ENCODE measurements around the gene PKD1L1. TPM values are rescaled to one million over a fixed set of nuclear protein-coding genes. Genes with fewer than 3 reads are reported as not detected.

Gene PKD1L1
- total RNA-seq, 2 experiments from 2014 or later, result 0.08 to 0.12 TPM

- POLR2A ChIA-PET, result no interaction called here
- no peak for DNase-seq
- H3K27me3 Mint-ChIP-seq, result no peaks in the 10 kb centered on the region
- H3K27ac Mint-ChIP-seq, result no peak overlapping the region
- CTCF ChIA-PET, result interaction anchor here (1.0 to 1.8 kb wide), 2 partner anchors 169 to 214 kb away, joined by 3 to 5 read pairs; no protein-coding TSS in a partner anchor
- no peaks in the 10 kb centered on the region for H3K9me3 Mint-ChIP-seq
- no peaks in the 10 kb centered on the region for H3K36me3 Mint-ChIP-seq (ENCODE audit: low read depth)
- H3K4me1 Mint-ChIP-seq, result peaks cover 9% of the 10 kb centered on the region
- H3K4me3 Mint-ChIP-seq, result no peak overlapping the region
Measured at GRCh38 chr7:47941136-47941844, 7.0 kb downstream of the PKD1L1 start.

- Mint-ChIP-seq H3K27ac (no peak overlapping the region), H3K4me3 (no peak overlapping the region), H3K4me1 (peaks cover 9% of the 10 kb centered on the region), H3K27me3 (no peaks in the 10 kb centered on the region), H3K36me3 (ENCODE audit: low read depth) (no peaks in the 10 kb centered on the region), H3K9me3 (no peaks in the 10 kb centered on the region)
- POLR2A ChIA-PET, result no interaction called here
- CTCF ChIA-PET, result interaction anchor here (0.6 to 1.8 kb wide), 4 partner anchors 10 to 214 kb away, joined by 3 to 5 read pairs (median 3); no protein-coding TSS in a partner anchor
- no peak for DNase-seq
Measured at GRCh38 chr7:47940088-47941013, 7.9 kb downstream of the PKD1L1 start.

- H3K27me3 Mint-ChIP-seq, result no peaks in the 10 kb centered on the region
- CTCF ChIA-PET, result no interaction called here
- POLR2A ChIA-PET, result no interaction called here
- H3K4me3 Mint-ChIP-seq, result no peak overlapping the region
- no peaks in the 10 kb centered on the region for H3K36me3 Mint-ChIP-seq (ENCODE audit: low read depth)
- H3K9me3 Mint-ChIP-seq, result no peaks in the 10 kb centered on the region
- H3K27ac Mint-ChIP-seq, result no peak overlapping the region
- no peak for DNase-seq
- H3K4me1 Mint-ChIP-seq, result peaks cover 9% of the 10 kb centered on the region
Measured at GRCh38 chr7:47939425-47940036, 8.7 kb downstream of the PKD1L1 start.

- H3K9me3 Mint-ChIP-seq, result no peaks in the 10 kb centered on the region
- no peaks in the 10 kb centered on the region for H3K36me3 Mint-ChIP-seq (ENCODE audit: low read depth)
- H3K27me3 Mint-ChIP-seq, result no peaks in the 10 kb centered on the region
- H3K4me1 Mint-ChIP-seq, result peaks cover 9% of the 10 kb centered on the region
- CTCF ChIA-PET, result interaction anchor here (1.2 kb wide), 1 partner anchor 183 kb away, joined by 3 read pairs; no protein-coding TSS in a partner anchor
- DNase-seq, result no peak
- no peak overlapping the region for H3K27ac Mint-ChIP-seq
- H3K4me3 Mint-ChIP-seq, result no peak overlapping the region
- POLR2A ChIA-PET, result no interaction called here
Measured at GRCh38 chr7:47938574-47939165, 9.6 kb downstream of the PKD1L1 start.

GRCh38 chr7:47937711-47938573 lies 10.3 kb downstream of the PKD1L1 start:
- ChIA-PET CTCF (interaction anchor here (1.2 to 2.0 kb wide), 2 partner anchors 173 to 184 kb away, joined by 3 to 5 read pairs; no protein-coding TSS in a partner anchor), POLR2A (no interaction called here)
- Mint-ChIP-seq H3K4me1 (peaks cover 9% of the 10 kb centered on the region), H3K27me3 (no peaks in the 10 kb centered on the region), H3K27ac (peak overlapping the region; percentile 43), H3K4me3 (no peak overlapping the region), H3K36me3 (ENCODE audit: low read depth) (no peaks in the 10 kb centered on the region), H3K9me3 (no peaks in the 10 kb centered on the region)
- no peak for DNase-seq

- DNase-seq, result peak; percentile 8
- ChIA-PET POLR2A (no interaction called here), CTCF (interaction anchor here (1.2 to 2.0 kb wide), 2 partner anchors 173 to 184 kb away, joined by 3 to 5 read pairs; no protein-coding TSS in a partner anchor)
- H3K27me3 Mint-ChIP-seq, result no peaks in the 10 kb centered on the region
- H3K27ac Mint-ChIP-seq, result peak overlapping the region; percentile 43
- H3K36me3 Mint-ChIP-seq (ENCODE audit: low read depth), result no peaks in the 10 kb centered on the region
- H3K9me3 Mint-ChIP-seq, result no peaks in the 10 kb centered on the region
- no peak overlapping the region for H3K4me3 Mint-ChIP-seq
- H3K4me1 Mint-ChIP-seq, result peaks cover 9% of the 10 kb centered on the region
Measured at GRCh38 chr7:47937065-47937687, 11.1 kb downstream of the PKD1L1 start.

GRCh38 chr7:47936323-47936722 lies 11.9 kb downstream of the PKD1L1 start:
- CTCF ChIA-PET, result interaction anchor here (2.0 kb wide), 1 partner anchor 174 kb away, joined by 5 read pairs; no protein-coding TSS in a partner anchor

GRCh38 chr7:47935336-47935735 lies 12.9 kb downstream of the PKD1L1 start:
- ChIA-PET CTCF (interaction anchor here (1.2 kb wide), 1 partner anchor 19 kb away, joined by 3 read pairs; no protein-coding TSS in a partner anchor), POLR2A (no interaction called here)
- Mint-ChIP-seq H3K27ac (no peak overlapping the region), H3K27me3 (no peaks in the 10 kb centered on the region), H3K4me1 (peaks cover 9% of the 10 kb centered on the region), H3K36me3 (ENCODE audit: low read depth) (no peaks in the 10 kb centered on the region), H3K4me3 (no peak overlapping the region), H3K9me3 (no peaks in the 10 kb centered on the region)
- DNase-seq, result no peak

More at GRCh38 chr7:47936323-47936722, 11.9 kb downstream of the PKD1L1 start:
- Mint-ChIP-seq H3K9me3 (no peaks in the 10 kb centered on the region), H3K27me3 (no peaks in the 10 kb centered on the region), H3K36me3 (ENCODE audit: low read depth) (no peaks in the 10 kb centered on the region), H3K4me1 (peaks cover 9% of the 10 kb centered on the region), H3K4me3 (no peak overlapping the region), H3K27ac (no peak overlapping the region)
- POLR2A ChIA-PET, result no interaction called here
- DNase-seq, result no peak

GRCh38 chr7:47934831-47935230 lies 13.4 kb downstream of the PKD1L1 start:
- Mint-ChIP-seq H3K9me3 (no peaks in the 10 kb centered on the region), H3K27ac (no peak overlapping the region)
- POLR2A ChIA-PET, result no interaction called here

GRCh38 chr7:47933215-47933614 lies 15.1 kb downstream of the PKD1L1 start:
- no peaks in the 10 kb centered on the region for H3K9me3 Mint-ChIP-seq
- POLR2A ChIA-PET, result no interaction called here
- no peak overlapping the region for H3K27ac Mint-ChIP-seq
- DNase-seq, result no peak
- H3K36me3 Mint-ChIP-seq (ENCODE audit: low read depth), result no peaks in the 10 kb centered on the region
- no peaks in the 10 kb centered on the region for H3K27me3 Mint-ChIP-seq
- H3K4me1 Mint-ChIP-seq, result peaks cover 9% of the 10 kb centered on the region
- no peak overlapping the region for H3K4me3 Mint-ChIP-seq
- CTCF ChIA-PET, result no interaction called here

More at GRCh38 chr7:47934831-47935230, 13.4 kb downstream of the PKD1L1 start:
- H3K27me3 Mint-ChIP-seq, result no peaks in the 10 kb centered on the region
- no peak for DNase-seq
- no peak overlapping the region for H3K4me3 Mint-ChIP-seq
- CTCF ChIA-PET, result interaction anchor here (1.2 kb wide), 1 partner anchor 20 kb away, joined by 3 read pairs; no protein-coding TSS in a partner anchor
- H3K4me1 Mint-ChIP-seq, result peaks cover 9% of the 10 kb centered on the region
- no peaks in the 10 kb centered on the region for H3K36me3 Mint-ChIP-seq (ENCODE audit: low read depth)

GRCh38 chr7:47932466-47933037 lies 15.7 kb downstream of the PKD1L1 start:
- Mint-ChIP-seq H3K4me1 (peaks cover 5% of the 10 kb centered on the region), H3K36me3 (ENCODE audit: low read depth) (no peaks in the 10 kb centered on the region), H3K27ac (no peak overlapping the region), H3K9me3 (no peaks in the 10 kb centered on the region), H3K4me3 (no peak overlapping the region), H3K27me3 (no peaks in the 10 kb centered on the region)
- ChIA-PET POLR2A (no interaction called here), CTCF (no interaction called here)
- no peak for DNase-seq
